GM19240 (cell line): Measurements from ENCODE around the gene ANO4.

Experiments used
- DNase-seq: peaks from one replicate; pipeline ENCODE4 v3.0.0; 2011; ENCODE audit warnings: low spot score; ENCODE audit not compliant: insufficient read length

ANO4 gene

DNA sequence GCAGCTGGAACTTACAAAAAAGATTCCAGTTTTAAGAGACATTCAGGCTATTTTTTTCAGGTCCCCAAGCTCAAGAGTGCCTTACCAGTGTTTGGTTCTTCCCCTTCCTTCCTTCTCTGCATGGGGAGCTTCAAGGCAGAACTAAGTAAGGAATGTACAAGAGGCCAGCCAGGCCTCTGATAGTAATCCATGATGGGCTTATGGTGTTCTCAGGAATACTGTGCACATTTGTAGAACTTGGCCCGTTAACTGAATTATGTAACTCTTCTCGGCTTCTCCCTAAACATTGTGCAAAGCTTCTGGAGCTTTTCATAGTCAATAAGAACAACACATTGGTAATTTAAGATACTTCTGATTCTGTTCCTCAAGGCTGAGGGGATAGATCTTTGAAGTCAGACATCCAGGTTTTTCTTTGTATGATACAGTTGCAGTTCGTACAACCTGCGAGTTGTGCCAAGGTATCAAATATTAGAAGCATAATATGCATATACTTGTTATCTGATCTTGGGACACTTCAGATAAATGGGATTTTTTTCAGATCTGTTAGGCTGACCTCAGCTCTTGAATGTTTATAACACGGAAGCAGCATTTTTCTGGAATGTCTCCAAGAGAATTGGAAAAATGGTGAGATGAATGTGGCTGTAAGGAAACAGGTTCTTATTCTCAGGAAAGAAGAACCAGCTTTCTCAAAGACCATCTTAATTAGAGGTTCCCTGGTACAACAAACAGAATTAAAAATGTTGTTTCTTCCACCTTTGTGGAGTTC is 148.6 kb downstream of the ANO4 start:
- DNase-seq = no peak

DNA sequence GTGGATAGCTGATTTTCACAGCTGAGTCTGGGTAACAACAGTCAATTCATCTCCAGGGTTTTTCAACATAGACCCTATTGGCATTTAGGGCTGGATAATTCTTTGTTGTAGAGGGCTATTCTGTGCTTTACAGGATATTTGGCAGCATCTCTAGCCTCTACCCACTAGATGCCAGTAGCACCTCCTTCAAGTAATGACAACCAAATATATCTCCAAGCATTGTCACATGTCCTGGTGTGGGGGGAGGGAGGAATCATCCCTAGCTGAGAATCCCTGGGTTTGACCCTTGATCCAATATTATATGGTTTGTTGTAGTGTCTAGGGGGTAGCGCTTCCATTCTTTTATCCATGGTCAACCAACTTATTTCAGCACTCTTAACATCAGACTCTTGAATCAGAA is 157.2 kb downstream of the ANO4 start:
- no peak for DNase-seq

DNA sequence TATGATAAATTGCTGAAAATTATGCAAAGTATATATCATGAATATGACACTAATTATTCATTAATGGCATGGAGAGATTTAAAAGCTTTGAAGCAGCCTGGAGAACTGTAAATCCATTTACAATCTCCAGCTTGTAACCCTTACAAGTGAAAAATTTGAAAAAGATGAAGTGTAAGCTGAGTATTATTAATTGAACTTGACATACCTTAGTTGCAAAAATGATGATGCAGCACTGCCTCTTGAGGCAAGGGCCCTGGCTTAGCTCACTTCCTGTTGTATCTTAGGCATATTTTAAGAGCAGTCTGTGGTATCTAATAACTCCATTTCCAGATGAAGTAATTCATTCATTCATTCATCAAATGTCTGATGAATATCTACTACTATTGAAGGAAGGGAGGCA is 158.6 kb downstream of the ANO4 start:
- no peak for DNase-seq

DNA sequence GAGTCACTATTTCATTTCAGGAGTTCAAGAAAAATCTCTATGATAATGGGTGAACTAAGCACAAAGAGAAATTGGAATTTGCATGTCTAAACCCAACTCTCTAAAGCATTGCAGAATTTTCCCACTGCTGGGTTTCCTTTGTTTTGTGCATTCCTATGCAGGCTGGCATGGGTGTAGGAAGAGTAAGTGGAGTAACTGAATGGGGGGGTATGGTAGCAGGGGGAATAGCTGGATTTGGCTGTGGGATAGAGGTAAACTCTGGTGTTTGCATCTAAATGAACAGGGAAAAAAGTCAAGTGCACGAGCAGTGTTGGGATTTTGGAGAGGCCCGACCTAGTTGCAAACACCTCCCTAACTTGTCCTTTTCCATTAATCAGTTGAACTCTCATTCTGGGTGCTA is 159.1 kb downstream of the ANO4 start:
- no peak for DNase-seq

DNA sequence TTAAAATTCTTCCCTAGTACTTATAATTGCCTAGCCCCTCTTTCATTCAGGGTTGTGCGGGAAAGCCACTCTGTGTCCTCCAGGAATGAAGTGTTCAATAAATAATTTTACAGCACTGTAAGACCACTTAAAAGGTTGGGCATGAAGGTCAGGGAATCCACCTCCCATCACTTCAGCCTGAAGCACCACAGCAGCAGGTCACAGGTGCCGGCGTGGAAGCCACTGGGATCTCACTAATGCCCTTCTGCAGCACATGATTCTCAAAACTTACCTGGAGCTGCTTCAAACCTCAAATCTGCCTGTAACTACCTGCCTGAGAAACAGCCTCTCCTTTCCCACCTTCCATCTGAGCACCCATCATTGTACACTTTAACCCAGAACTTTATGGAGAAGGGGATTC is 159.5 kb downstream of the ANO4 start:
- no peak for DNase-seq

DNA sequence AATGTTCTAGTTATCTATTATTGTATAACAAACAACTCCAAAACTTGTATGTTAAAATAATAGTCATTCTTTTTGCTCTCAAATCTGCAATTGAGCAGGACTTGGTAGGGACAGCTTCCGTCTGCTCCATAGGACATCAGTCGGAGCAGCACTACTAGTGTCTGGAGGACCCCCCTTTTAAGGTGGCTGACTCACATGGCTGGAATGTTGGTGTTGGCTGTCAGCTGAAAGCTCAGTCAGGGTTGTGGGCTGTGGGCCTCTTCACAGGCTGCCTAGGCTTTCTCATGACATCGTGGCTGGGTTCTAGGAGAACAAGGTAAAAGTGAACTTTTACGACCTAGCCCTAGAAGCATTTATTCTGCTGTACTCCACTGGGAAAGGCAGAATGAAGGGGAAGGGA is 160.6 kb downstream of the ANO4 start:
- DNase-seq = no peak

DNA sequence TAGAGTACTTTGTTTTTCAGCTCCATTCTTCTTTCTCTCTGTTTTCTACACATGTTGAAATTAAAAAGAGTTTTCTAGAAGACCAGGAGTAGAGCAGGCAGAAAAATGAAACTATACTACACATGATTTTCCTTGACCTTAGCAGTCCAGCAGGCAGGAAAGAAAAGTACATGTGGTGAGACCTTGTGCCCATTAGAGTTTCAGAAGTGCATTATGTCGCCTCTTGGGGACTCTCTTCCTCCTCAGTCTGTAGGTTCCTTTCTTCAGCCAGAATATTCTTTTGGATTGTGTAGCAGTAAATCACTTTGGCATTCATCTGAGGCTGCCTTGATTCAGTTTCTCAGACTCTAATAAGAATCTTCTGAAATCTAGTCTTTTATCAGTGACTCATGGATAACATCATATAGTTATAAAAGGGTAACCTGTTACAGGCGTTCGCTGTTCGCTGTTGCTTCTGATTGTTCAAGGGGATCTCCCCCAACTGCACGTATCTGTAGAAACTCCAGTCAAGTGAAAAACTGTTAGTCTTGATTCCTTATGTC is 161.8 kb downstream of the ANO4 start:
- DNase-seq = no peak

DNA sequence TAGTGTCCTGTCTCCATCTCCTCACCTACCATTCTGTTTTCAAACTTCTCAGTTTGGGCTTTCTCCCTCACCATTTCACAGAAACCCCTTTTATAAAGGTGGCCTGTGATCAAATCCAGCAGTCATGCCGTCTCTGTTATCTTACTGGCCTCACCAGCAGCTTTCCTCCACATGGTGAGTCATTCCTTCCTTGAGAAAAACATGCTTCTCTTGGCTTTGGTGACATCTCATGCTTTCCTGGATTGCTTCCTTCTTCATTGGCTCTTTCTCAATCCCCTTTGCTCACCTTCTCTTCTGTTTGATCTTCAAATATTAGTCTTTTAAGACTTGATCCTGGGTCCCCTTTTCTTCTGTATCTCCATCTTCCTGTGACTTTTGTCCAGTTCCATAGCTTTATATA is 164.9 kb downstream of the ANO4 start:
- no peak for DNase-seq

DNA sequence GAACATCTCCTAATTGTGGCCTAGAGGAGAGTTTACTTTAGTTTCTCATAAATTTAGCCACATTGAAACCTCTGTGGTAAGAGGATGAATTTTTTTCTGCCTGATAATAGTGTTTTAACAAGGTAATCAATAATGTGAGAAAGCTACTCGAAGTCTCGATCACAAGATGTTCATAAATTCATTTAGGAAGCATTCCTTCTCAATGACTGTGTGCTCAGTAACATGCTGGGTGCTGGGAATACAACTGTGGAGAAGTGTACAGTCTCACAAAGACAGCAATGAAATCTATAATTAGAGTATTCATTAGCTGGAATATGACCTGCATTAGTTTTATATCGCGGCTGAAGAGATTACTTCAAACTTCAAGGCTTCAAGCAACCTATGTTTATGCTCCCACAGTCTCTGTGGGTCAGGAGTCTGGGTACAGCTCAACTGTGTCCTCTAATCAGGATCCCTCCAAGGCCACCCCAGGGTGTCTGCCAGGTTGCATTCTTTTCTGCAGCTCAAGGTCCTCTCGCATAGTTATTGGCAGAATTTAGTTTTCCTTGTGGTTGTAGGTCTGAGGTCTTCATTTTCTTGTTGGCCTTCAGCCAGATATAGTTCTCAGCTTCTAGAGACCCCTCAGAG is 167.6 kb downstream of the ANO4 start:
- no peak for DNase-seq

DNA sequence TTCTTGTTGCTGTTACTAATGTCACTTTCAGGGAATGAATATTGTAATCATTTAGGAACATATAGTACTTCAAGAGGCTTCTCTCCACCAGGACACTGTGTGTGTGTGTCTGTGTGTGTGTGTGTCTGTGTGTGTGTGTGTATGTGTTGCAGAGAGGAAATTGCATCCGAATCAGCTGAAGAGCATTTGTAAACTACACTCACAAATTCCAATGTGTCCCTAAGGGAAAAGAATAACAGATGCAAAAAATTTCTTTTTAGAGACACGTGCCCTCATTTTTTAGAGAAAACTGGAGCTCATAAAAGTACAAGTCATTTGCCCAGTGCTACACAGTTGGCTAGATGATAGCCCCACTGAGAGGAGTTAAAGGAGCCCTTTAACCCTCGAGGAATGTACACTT is 168.8 kb downstream of the ANO4 start:
- no peak for DNase-seq

DNA sequence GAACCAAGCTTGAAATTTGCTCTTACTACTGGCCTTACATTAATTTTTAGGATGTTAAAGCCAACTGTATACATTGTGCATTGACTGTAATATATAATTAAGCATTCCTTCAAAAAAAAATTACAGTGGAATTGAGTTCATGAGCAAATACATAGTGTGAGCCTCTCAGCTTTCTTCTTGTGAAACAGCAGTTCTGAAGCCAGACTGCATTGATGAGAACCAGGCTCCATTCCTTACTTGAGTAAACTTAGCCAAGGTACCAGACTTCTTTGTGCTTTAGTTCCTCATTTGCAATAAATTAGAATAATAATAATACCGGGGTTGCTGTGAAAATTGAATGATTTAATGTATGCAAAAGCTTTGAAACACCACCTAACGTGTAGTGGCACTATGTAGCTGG is 169.5 kb downstream of the ANO4 start:
- DNase-seq = no peak

DNA sequence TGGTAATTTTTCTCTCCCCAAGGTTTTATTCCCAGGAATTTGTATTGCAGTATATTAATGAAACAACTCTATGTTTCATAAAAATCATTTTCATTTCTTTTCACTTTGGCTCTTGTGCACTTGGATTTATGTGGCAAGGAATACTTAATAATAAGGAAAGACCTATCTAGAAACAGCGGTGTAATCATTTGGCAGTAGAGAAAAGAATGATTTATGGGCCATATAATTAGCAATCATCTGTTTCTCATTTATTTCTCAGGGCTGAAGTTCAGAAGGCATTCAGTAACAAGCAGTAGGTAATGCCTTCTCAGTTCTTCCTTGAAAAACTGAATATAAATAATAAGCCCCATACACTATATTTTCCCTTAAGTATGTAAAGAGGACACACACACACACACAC is 172.6 kb downstream of the ANO4 start:
- DNase-seq = no peak

DNA sequence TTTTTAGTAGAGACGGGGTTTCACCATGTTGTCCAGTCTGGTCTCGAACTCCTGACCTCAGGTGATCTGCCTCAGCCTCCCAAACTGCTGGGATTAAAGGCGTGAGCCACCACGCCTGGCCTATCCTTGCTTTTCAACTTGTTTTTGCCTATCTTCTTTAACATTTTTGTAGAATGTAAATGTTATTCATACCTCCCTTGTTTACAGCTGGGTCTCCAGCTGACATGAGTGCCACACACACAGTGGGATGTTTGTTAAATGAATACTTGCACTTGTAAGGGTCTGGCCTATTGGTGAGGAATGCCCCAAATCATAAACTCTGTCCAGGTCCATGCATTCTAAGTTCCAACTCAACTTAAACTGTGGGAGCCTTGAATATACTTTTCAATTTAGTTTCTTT is 176.3 kb downstream of the ANO4 start:
- DNase-seq = no peak

DNA sequence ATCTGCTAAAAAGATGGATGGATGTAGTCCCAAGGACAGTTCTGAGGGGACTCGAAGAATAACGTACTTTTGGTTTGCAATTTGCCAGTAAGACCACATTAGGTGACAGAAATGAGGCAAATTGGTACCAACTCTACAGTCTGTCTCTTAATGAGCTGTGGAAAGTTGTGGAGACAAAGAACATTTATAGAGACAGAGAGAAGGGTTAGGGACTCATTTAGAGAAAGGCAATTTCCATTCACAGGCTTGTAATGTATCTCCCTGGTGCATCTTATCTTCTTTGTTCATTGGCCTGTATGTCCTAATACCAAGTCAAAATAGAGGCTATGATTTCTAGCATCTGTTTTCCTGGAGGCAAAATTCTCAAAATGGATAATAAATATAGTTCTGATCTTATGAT is 177.5 kb downstream of the ANO4 start:
- DNase-seq = no peak

DNA sequence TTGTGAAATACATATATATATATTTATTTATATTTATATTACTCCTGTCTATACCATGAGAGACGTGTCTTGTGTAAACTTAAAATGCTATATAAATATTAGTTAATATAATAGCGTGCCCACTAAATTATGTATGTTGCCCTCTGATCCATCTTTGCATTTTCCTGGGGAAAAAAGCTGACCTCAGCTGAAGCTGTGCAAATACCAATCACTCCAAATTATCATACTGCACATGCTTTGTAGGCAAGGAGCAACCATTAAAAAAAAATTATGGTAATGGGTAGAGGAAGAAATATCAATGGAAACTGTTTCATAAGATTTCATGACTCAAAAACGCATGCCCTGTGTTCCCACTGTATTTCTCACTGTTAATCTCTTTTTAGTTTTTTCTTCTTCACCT is 179.8 kb downstream of the ANO4 start:
- DNase-seq = no peak

DNA sequence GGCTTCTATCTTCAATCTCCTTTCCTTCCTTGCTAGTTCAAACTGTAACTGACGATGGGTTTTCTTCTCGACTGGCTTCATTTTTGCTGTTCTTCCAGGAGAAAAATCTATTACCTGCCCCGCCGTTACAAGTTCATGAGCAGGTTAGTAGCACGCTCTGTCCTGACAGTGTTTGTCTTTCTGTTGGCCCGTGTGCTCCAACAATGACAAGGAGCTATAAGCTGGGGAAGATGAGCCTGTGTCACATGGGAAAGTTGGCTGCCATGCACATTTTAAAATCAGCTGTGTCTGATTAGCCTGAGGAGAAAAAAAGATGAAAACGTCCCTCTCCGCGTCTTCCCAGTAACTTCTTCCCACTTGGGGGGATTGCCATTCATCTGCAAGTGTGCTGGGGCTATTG is 180.2 kb downstream of the ANO4 start:
- no peak for DNase-seq

DNA sequence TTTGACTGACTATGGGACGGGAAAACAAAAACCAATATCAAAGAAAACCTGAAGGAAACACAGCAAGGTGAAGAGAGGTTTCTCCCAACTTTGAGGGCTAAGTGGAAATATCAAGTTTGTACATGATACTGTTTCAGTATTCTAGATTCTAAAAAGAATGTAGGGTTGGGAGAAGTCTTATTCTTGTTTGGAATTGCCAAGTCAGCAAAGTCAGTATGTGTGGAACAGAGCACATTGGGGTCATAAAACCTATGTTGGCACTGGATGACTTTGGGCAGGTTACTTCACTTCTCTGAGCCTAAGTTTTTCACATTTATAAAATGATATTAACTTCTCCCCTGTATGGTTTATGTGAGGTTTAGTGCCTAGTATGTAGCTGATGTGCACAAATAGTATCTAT is 182.2 kb downstream of the ANO4 start:
- DNase-seq = no peak

DNA sequence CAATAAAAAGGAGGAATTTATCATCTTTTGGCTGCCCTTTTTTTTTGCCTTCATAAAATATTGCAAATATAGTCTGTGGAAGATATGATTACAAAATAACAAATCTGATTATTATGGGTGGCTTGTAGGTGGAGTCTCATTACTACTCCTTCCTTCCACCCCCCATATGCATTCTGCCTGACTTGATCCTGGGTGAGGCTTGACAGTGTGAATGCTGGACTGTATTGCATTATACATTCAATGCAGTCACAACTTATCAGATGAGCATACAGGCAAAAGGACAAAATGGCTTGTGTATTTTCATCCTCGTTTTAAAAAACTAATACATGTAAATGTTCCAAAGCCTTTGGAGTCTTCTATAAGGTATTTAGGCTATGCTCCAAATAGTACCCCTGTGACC is 186.3 kb downstream of the ANO4 start:
- no peak for DNase-seq

DNA sequence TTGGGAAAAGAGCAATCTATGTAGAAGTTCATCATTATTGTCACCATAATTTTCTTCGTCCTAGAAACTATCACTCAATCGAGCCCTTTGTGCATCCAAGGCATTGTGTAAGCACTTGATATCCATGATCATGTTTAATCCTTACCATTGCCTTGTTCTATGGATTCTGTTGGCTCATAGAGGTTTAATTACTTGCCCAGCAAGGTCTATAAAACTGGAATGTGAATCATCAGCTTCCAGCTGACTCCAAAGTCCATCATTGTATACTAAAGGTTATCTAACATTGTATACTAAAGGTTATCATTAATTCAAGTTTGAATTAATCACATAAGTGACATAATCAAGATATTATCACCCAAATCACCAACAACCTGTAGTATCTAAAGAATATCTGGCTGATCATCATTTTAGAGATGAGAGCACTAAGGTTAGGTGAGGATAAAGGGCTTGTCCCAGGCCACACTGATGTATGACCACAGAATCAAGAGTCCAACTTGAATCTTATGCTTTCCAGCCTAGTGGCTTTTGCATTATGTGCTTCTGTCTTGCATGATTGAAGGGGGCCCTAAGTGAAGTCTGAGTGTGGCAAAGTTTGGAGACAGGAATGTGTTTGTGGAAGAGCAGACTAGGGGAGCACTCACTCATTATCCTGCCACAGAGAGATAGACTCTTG is 188.1 kb downstream of the ANO4 start:
- no peak for DNase-seq

DNA sequence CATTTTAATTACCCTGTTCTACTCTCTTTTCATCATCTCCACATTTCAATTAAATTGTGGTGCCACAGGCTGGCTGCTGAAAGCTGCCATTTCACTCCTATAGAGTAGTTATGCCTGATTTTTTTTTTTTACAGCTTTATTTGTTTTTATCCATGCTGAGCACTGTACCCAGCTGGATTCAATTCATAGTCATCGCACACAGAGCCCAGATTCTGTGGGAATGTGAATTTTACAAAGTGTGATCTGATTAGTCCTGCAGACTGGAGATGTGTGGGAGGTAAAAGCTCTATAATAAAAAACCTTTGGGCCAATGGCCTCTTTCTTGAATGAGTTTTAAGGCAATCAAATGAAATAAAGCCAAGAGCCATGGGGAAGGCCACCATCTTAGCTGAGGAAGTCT is 190.2 kb downstream of the ANO4 start:
- no peak for DNase-seq

DNA sequence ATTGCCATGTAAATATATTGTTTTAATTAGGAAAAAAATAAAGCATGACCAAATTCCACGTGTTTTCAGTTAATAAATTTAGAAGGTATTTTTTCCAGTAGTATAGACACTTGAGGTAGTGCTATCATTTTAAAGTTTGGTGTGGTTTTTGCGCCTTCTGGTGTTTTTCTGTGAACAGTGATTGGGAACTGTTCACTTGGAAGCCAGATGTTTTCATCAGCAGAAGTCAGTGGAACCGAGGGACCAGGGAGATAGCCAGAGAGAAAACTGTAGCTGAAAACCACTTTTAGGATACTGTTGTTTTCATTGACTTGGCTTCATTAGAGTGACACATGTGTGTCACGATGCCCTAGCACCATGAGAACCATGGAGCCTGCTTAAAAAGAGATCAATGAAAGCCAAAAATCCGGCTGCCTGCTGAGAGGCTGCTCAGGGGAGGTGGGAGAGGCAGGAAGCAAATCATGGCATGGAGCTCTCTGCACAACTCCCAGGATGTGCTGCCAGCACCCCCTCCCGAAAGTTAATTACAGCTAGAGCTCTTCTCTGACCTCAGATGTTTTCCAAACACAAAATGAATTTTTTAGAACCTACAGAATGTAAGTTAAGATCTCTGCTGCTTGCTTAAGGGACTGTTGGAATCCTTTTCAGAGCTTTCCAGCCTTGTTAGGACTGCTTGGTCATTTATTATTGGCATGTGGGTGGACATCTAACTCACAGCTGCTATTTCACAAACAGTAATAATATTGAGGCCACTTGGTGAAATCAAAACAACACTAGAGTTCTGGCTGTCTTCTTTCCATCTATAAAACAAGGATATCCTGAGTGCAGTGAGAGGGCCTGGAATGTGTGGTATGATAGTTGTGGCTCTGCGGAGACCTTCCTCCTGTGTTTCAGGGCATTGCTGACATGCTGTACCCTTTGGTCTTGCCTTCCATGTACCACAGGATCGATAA is 192.3 kb downstream of the ANO4 start:
- no peak for DNase-seq
